Neural cell (in vitro differentiated cells): Measurements from ENCODE around the gene MIS12.

ENCODE experiments used
- EP300 ChIP-seq: fragments of 450-650 bp; conservative IDR thresholded peaks from 2 replicates; pipeline ENCODE4 v1.6.1; 2014; ENCODE audit warnings: antibody characterized with exemption, mild to moderate bottlenecking, moderate library complexity; ENCODE audit not compliant: poor library complexity, severe bottlenecking
- EZH2 ChIP-seq: fragments of 200-600, 300-800 bp; shearing (Covaris generic), sonication (generic); IDR thresholded peaks from 2 replicates; pipeline ENCODE4 v1.6.1; 2014; ENCODE audit warnings: antibody characterized with exemption, low read length, borderline replicate concordance, mild to moderate bottlenecking; ENCODE audit not compliant: insufficient read depth, poor library complexity, severe bottlenecking
- MXI1 ChIP-seq: fragments of 450-650 bp; conservative IDR thresholded peaks from 2 replicates; pipeline ENCODE4 v1.6.1; 2014; ENCODE audit warnings: antibody characterized with exemption, mild to moderate bottlenecking; ENCODE audit not compliant: poor library complexity, severe bottlenecking
- POLR2AphosphoS5 ChIP-seq: IDR thresholded peaks from 2 replicates; pipeline ENCODE4 v1.6.1; 2012
- RAD21 ChIP-seq: fragments of 450-650 bp; conservative IDR thresholded peaks from 2 replicates; pipeline ENCODE4 v1.6.1; 2014; ENCODE audit warnings: antibody characterized with exemption, mild to moderate bottlenecking, moderate library complexity
- SMC3 ChIP-seq: fragments of 450-650 bp; conservative IDR thresholded peaks from 2 replicates; pipeline ENCODE4 v1.6.1; 2014; ENCODE audit warnings: antibody characterized with exemption, mild to moderate bottlenecking, moderate library complexity; ENCODE audit not compliant: poor library complexity
- TAF1 ChIP-seq: IDR thresholded peaks from 2 replicates; pipeline ENCODE4 v1.6.1; 2012; ENCODE audit warnings: low read depth
- TF ChIP-seq, protein P1 (sequence below): fragments of 450-650 bp; IDR thresholded peaks from 2 replicates; pipeline ENCODE4 v1.5.1; 2014; ENCODE audit warnings: antibody characterized with exemption, mild to moderate bottlenecking, moderate library complexity; ENCODE audit not compliant: poor library complexity, severe bottlenecking
- TF ChIP-seq, protein P2 (sequence below): IDR thresholded peaks from 2 replicates; pipeline ENCODE4 v1.6.1; 2012; ENCODE audit warnings: borderline replicate concordance

DNA sequence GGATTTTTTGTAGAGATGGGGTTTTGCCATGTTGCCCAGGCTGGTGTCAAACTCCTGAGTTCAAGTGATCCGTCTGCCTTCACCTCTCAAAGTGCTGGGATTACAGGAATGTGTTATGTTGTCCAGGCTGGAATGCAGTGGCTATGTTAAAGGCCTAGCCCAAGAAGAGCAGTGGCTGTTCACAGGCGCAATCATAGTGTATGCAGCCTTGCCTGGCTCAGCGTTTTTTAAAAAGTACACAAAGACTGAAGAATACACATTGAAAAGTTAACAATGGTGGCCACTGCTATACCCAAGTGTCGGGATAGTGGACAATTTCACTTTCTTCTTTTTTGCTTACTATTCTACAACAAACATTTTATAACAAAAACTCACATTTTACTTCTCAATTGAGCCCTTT is 7.4 kb upstream of the MIS12 start:
- TF ChIP-seq, protein P1, sequence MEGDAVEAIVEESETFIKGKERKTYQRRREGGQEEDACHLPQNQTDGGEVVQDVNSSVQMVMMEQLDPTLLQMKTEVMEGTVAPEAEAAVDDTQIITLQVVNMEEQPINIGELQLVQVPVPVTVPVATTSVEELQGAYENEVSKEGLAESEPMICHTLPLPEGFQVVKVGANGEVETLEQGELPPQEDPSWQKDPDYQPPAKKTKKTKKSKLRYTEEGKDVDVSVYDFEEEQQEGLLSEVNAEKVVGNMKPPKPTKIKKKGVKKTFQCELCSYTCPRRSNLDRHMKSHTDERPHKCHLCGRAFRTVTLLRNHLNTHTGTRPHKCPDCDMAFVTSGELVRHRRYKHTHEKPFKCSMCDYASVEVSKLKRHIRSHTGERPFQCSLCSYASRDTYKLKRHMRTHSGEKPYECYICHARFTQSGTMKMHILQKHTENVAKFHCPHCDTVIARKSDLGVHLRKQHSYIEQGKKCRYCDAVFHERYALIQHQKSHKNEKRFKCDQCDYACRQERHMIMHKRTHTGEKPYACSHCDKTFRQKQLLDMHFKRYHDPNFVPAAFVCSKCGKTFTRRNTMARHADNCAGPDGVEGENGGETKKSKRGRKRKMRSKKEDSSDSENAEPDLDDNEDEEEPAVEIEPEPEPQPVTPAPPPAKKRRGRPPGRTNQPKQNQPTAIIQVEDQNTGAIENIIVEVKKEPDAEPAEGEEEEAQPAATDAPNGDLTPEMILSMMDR, result no peak
- TF ChIP-seq POLR2AphosphoS5, result no peak
- TF ChIP-seq RAD21, result no peak
- TF ChIP-seq, protein P2, sequence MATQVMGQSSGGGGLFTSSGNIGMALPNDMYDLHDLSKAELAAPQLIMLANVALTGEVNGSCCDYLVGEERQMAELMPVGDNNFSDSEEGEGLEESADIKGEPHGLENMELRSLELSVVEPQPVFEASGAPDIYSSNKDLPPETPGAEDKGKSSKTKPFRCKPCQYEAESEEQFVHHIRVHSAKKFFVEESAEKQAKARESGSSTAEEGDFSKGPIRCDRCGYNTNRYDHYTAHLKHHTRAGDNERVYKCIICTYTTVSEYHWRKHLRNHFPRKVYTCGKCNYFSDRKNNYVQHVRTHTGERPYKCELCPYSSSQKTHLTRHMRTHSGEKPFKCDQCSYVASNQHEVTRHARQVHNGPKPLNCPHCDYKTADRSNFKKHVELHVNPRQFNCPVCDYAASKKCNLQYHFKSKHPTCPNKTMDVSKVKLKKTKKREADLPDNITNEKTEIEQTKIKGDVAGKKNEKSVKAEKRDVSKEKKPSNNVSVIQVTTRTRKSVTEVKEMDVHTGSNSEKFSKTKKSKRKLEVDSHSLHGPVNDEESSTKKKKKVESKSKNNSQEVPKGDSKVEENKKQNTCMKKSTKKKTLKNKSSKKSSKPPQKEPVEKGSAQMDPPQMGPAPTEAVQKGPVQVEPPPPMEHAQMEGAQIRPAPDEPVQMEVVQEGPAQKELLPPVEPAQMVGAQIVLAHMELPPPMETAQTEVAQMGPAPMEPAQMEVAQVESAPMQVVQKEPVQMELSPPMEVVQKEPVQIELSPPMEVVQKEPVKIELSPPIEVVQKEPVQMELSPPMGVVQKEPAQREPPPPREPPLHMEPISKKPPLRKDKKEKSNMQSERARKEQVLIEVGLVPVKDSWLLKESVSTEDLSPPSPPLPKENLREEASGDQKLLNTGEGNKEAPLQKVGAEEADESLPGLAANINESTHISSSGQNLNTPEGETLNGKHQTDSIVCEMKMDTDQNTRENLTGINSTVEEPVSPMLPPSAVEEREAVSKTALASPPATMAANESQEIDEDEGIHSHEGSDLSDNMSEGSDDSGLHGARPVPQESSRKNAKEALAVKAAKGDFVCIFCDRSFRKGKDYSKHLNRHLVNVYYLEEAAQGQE, result no peak
- no peak for TF ChIP-seq EZH2
- TF ChIP-seq TAF1, result no peak
- TF ChIP-seq MXI1, result no peak
- no peak for TF ChIP-seq EP300
- TF ChIP-seq SMC3, result no peak
